Mucosa of stomach (tissue), 1 donor: Measurements from ENCODE around the gene IL18RAP.

ENCODE experiments used
- H3K27me3 ChIP-seq: one replicate; pipeline ENCODE4 v1.7.0; 2013; ENCODE audit warnings: mild to moderate bottlenecking, low read length; ENCODE audit not compliant: control insufficient read depth, insufficient read depth
- H3K36me3 ChIP-seq: one replicate; pipeline ENCODE4 v1.7.0; 2013; ENCODE audit warnings: low read length; ENCODE audit not compliant: control insufficient read depth, insufficient read depth
- H3K4me1 ChIP-seq: one replicate; pipeline ENCODE4 v1.7.0; 2013; ENCODE audit warnings: mild to moderate bottlenecking, low read length; ENCODE audit not compliant: control insufficient read depth, insufficient read depth
- H3K4me3 ChIP-seq: one replicate; pipeline ENCODE4 v1.7.0; 2013; ENCODE audit warnings: low read length
- H3K9ac ChIP-seq: one replicate; pipeline ENCODE4 v1.7.0; 2013; ENCODE audit warnings: mild to moderate bottlenecking, low read length, moderate library complexity
- H3K9me3 ChIP-seq: one replicate; pipeline ENCODE4 v1.7.0; 2013; ENCODE audit warnings: mild to moderate bottlenecking, low read length, moderate library complexity; ENCODE audit not compliant: control insufficient read depth
- donor health status: Pancreatic carcinoma.

Gene IL18RAP

DNA sequence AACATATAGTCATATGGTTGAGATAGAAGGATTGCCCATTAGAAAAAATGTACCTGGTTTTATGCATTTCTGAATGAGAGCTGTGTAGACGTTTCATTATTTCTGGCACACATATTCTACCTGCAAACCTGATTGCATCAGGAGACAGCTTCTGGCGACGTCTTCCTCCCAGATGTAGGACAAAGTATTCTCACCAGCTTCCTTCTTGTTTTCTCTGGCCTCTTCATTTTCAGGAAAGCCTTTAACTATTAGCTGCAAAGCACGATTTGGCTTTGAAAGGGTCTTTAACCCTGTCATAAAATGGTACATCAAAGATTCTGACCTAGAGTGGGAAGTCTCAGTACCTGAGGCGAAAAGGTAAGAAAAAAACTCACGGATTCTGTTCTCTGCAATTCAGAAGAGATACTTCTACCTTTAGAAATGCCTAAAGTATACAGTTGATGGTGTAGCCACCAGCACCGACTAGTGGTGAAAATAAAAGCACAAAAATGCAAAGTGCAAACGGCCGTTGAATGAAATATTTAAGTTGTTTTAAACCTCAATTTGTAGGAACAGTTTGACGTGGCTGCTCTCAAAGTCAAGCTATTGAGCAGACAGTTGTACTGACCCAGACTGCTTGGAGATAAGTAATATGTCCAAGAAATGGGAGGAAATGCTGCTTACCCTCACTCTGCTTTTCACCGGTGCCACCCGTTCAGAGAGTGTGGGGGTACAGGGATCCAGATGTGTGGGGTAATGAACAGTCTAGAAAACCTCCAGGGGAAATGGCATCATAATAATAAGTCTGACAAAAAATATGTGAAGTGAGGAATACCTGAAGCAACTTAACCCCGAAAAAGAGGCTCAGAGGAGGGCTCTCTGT is 20.2 kb downstream of the IL18RAP start:
- no peak overlapping the region for H3K9ac ChIP-seq
- H3K36me3 ChIP-seq = no peaks in the 10 kb centered on the region
- no peaks in the 10 kb centered on the region for H3K4me1 ChIP-seq

GRCh38 chr2:102444233-102444632 is 21.3 kb downstream of the IL18RAP start:
- Histone ChIP-seq H3K4me1 (no peaks in the 10 kb centered on the region), H3K36me3 (no peaks in the 10 kb centered on the region), H3K27me3 (no peaks in the 10 kb centered on the region), H3K9ac (no peak overlapping the region), H3K9me3 (no peaks in the 10 kb centered on the region), H3K4me3 (no peak overlapping the region)

More for the DNA sequence above, 20.2 kb downstream of the IL18RAP start:
- Histone ChIP-seq H3K4me3 (no peak overlapping the region), H3K9me3 (no peaks in the 10 kb centered on the region), H3K27me3 (no peaks in the 10 kb centered on the region)

GRCh38 chr2:102446936-102447335 is 24.0 kb downstream of the IL18RAP start:
- H3K9me3 ChIP-seq = no peaks in the 10 kb centered on the region
- H3K4me3 ChIP-seq = no peak overlapping the region
- no peaks in the 10 kb centered on the region for H3K4me1 ChIP-seq
- no peak overlapping the region for H3K9ac ChIP-seq
- no peaks in the 10 kb centered on the region for H3K27me3 ChIP-seq
- no peaks in the 10 kb centered on the region for H3K36me3 ChIP-seq

DNA sequence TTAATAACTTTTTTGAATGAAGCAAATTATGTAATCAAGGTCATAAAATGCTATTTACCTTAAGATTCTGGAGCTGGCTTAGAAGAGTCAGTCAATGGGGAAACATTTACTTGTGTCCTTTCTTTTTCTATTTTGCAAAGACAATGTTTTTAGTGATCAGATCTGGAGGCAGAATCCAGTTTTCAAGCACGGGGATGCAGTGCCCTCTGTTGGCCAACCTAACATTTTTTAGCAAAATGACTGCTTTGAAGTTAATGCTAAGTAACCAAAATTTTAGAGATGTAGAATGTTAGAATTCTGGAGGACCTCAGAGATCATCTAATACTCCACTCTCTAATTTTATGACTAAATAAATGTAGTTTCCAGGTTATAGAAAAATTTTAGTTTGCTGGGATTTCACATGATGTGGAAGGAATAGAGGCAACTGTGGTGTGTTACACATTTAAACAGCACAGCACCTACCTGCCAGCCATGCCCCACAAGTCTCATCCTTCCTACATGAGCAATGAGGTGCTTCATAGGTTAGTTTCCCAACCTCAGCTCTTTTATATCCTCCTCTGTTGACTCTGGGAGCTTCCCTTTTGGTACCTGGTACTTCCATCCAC is 26.5 kb downstream of the IL18RAP start:
- Histone ChIP-seq H3K9ac (no peak overlapping the region), H3K36me3 (no peaks in the 10 kb centered on the region), H3K4me3 (no peak overlapping the region), H3K27me3 (no peaks in the 10 kb centered on the region), H3K4me1 (peaks cover 10% of the 10 kb centered on the region), H3K9me3 (no peaks in the 10 kb centered on the region)

DNA sequence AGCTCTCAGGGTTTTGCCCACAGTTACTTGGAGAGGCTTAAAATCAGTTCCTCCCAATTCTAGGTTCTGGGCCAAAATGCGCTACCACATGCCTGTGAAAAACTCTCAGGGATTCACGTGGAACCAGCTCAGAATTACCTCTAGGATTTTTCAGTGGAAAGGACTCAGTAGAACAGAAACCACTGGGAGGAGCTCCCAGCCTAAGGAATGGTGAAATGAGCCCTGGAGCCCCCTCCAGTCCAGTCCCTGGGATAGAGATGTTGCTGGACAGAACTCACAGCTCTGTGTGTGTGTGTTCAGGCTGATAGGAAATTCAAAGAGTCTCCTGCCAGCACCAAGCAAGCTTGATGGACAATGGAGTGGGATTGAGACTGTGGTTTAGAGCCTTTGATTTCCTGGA is 29.0 kb downstream of the IL18RAP start:
- Histone ChIP-seq H3K36me3 (no peaks in the 10 kb centered on the region), H3K4me3 (no peak overlapping the region), H3K4me1 (peaks cover 17% of the 10 kb centered on the region), H3K9me3 (no peaks in the 10 kb centered on the region), H3K9ac (no peak overlapping the region), H3K27me3 (no peaks in the 10 kb centered on the region)

GRCh38 chr2:102453501-102453900 is 30.5 kb downstream of the IL18RAP start:
- H3K4me1 ChIP-seq = peaks cover 17% of the 10 kb centered on the region
- no peaks in the 10 kb centered on the region for H3K36me3 ChIP-seq
- no peak overlapping the region for H3K9ac ChIP-seq
- H3K4me3 ChIP-seq = no peak overlapping the region
- no peaks in the 10 kb centered on the region for H3K27me3 ChIP-seq
- no peaks in the 10 kb centered on the region for H3K9me3 ChIP-seq

DNA sequence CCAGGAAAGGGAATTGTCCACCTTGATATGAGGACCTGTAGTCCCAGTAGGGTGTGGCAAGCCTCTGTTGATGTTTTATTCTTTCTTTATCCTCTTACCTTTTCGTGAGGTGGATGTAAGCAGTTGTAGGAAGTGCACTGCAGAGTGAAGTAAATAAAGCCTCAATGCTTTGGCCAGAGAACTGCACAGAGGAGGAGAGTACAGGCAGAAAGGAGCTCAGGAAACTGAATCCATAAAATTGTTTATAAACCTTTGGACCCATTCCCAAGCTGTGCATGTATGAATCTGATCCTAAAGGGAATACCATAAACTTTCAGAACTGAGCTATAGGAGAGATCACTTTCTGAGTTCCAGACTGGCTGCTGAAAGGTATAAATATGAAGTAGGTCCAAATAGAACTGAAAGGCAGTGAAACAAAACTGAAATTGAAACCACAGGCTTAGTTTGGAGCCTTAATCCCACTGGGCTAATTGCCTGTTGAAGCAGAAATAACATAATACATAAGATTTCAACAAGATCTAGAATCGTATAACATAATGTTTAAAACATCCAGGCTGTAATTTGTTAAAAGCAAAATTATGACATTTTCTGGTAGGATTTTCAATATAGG is 32.2 kb downstream of the IL18RAP start:
- no peaks in the 10 kb centered on the region for H3K9me3 ChIP-seq
- H3K27me3 ChIP-seq = no peaks in the 10 kb centered on the region
- no peak overlapping the region for H3K4me3 ChIP-seq
- H3K36me3 ChIP-seq = no peaks in the 10 kb centered on the region
- H3K9ac ChIP-seq = no peak overlapping the region
- H3K4me1 ChIP-seq = peaks cover 17% of the 10 kb centered on the region

DNA sequence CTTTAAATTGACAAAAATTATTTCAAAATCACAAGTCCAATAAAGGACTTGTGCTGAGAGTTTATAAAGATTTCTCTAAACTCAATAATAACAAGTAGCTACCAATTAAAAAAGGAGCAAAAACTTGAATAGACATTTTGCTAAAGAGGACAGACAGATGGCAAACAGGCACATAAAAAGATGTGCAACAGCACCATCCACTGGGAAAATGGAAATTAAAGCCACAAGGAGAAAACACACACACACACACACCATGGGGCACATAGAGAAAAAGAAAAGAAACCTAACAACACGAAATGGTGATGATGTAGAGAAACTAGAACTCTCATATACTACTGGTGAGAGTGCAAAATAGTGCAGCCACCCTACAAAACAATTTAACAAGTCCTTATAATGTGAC is 37.5 kb downstream of the IL18RAP start:
- Histone ChIP-seq H3K9ac (no peak overlapping the region), H3K9me3 (no peaks in the 10 kb centered on the region), H3K4me3 (no peak overlapping the region), H3K36me3 (no peaks in the 10 kb centered on the region), H3K4me1 (no peaks in the 10 kb centered on the region), H3K27me3 (no peaks in the 10 kb centered on the region)

DNA sequence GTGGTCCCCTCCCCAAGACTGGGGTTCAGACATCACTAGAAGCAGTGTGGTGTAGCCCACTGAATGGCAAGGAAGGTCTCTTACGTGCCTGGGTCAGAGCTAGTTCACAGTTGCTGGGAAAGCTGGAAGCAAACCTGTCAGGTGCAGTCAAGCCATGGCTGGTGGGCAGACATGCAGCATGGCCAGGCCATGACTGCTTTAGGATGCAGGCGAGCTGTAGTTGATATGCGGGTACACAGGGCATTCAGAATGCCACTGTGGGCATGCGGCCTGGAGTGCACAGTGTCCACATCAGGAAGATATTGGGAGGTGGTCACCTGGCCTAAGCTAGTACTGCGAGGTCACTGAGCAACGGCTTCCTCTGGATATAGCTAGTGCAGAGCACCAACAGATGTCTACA is 38.2 kb downstream of the IL18RAP start:
- Histone ChIP-seq H3K9ac (no peak overlapping the region), H3K4me3 (no peak overlapping the region), H3K9me3 (no peaks in the 10 kb centered on the region), H3K4me1 (no peaks in the 10 kb centered on the region), H3K27me3 (no peaks in the 10 kb centered on the region), H3K36me3 (no peaks in the 10 kb centered on the region)

GRCh38 chr2:102463160-102463559 is 40.2 kb downstream of the IL18RAP start:
- H3K27me3 ChIP-seq = no peaks in the 10 kb centered on the region
- no peak overlapping the region for H3K9ac ChIP-seq
- H3K9me3 ChIP-seq = no peaks in the 10 kb centered on the region
- no peaks in the 10 kb centered on the region for H3K36me3 ChIP-seq
- H3K4me1 ChIP-seq = no peaks in the 10 kb centered on the region
- H3K4me3 ChIP-seq = no peak overlapping the region

DNA sequence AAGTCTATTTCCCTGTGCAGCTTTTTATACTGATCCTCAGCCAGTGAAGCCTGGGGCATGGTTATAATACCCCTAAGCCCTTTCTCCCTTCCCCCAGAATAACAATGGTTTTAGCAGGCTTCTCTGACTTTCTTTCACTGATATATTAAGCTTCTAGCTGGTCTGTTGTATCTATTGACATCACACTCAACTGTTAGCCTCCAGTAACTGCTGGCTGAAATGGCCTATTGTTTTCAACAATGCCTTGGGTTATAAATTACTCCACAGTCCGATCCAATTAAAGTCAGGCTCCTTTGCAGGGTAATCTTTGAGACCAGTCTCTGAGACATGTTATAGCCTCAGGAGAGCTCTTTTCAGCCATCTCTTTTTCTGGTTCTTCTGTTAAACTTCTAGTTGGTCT is 47.2 kb downstream of the IL18RAP start:
- Histone ChIP-seq H3K9me3 (no peaks in the 10 kb centered on the region), H3K4me1 (no peaks in the 10 kb centered on the region), H3K27me3 (no peaks in the 10 kb centered on the region)

GRCh38 chr2:102473020-102473419 is 50.1 kb downstream of the IL18RAP start, which contains the start of gene SLC9A4:
TSS of gene SLC9A4 (plus strand) at chr2:102473226. CDS start at chr2:102473760, 534 bp downstream.
- Histone ChIP-seq H3K36me3 (no peaks in the 10 kb centered on the region), H3K9me3 (no peaks in the 10 kb centered on the region), H3K27me3 (no peaks in the 10 kb centered on the region), H3K4me1 (peaks cover 18% of the 10 kb centered on the region), H3K4me3 (peak within 1 kb of the TSS; percentile 20), H3K9ac (peak within 1 kb of the TSS; percentile 45)

More for the DNA sequence above, 47.2 kb downstream of the IL18RAP start:
- no peaks in the 10 kb centered on the region for H3K36me3 ChIP-seq
- no peak overlapping the region for H3K9ac ChIP-seq
- no peak overlapping the region for H3K4me3 ChIP-seq
